PC-9 (cell line): ENCODE data around the gene BCKDK.

Experiments used
- CTCF ChIP-seq: fragments of 200-600 bp; sonication (generic); conservative IDR thresholded peaks from 2 replicates; pipeline ENCODE4 v1.6.1; 2017; ENCODE audit warnings: mixed run types, antibody characterized with exemption, mild to moderate bottlenecking, moderate library complexity
- EZH2 ChIP-seq: fragments of 200-600 bp; sonication (generic); IDR thresholded peaks from 2 replicates; pipeline ENCODE4 v1.8.0; 2017; ENCODE audit warnings: antibody characterized with exemption, low read depth

GRCh38 chr16:31145398-31145990, 37.3 kb downstream of the BCKDK start:
- no peak for TF ChIP-seq CTCF
- no peak for TF ChIP-seq EZH2
